Activated naive CD4-positive, alpha-beta T cell treated with anti-CD3 and anti-CD28 coated beads, Interleukin-2, amount 50 U/mL, for 72 hours (primary cell): Measurements from ENCODE around the gene SLC6A17. TPM values are rescaled to one million over a fixed set of nuclear protein-coding genes. Genes with fewer than 3 reads are reported as not detected.

Source experiments
- ATAC-seq, 2 donors: fragments of 150-1000 bp; cut with Tn5 transposase; 2 replicates each; pipeline ENCODE4 v1.10.0; 2021; ENCODE audit warnings: mild to moderate bottlenecking in 2 of 2, moderate library complexity in 2 of 2
- DNase-seq, 2 donors: peaks; one replicate each; pipeline ENCODE4 v3.0.0; 2021 to 2022; ENCODE audit warnings: low spot score in 2 of 2
- H3K27ac Mint-ChIP-seq, 2 donors: one replicate each; pipeline ENCODE4 v1.8.0; 2022; ENCODE audit warnings: mild to moderate bottlenecking in 2 of 2, mixed read lengths in 2 of 2
- H3K36me3 Mint-ChIP-seq, 2 donors: one replicate each; pipeline ENCODE4 v1.8.0; 2022; ENCODE audit warnings: mixed read lengths in 2 of 2
- H3K9me3 Mint-ChIP-seq, 2 donors: one replicate each; pipeline ENCODE4 v1.8.0; 2022; ENCODE audit warnings: mixed read lengths in 2 of 2
- total RNA-seq, 2 donors: library from RNA; stranded (reverse); gene quantifications; one replicate each; pipeline ENCODE4 v1.2.3, GENCODE V29; 2022

Gene SLC6A17
- total RNA-seq, 2 donors from 2014 or later: 0.04 TPM; not detected in 1

DNA sequence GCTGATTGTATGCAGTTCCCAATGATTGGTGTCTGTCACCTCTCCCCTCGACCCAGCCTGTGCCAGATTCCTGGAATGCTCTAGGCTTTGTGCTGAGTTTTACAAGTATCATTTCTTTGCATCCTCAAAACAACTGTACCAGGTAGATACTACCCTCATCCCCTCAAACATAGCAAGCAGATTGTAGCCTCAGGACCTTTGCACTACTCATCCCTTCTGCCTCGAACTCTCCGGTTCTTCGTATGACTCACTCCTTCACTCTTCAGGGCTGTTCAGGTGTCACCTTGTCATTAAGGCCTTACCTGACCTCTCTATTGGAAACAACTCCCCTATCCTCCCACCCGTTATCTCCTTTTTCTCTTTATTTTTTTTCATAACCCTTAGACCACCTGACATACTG, 67.8 kb downstream of the SLC6A17 start:
- DNase-seq (no peak), ATAC-seq (no peak)
- Mint-ChIP-seq H3K9me3 (no peaks in the 10 kb centered on the region), H3K36me3 (peaks cover 0 to 3% of the 10 kb centered on the region in 2 donors), H3K27ac (peak overlapping the region in 1 of 2 donors; percentile 75)

DNA sequence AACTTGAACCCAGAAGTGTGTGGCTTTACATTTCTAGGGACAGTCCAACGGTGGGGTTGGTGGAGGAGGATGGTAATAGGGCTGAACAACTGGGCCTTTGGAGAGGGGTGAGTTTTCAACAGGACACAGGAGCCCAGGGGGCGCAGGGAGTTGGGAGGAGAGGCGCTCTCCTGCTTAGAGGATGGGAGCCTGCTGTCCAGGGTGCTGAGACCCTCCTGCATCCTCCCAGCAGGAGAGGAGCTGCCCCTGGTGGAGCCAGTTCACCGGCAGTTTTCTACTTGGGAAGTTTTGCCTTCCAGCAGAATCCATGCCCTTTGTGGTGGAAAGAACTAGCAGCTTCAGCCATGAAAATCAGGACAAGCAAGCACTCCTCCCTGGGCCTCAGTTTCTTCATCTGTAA, 68.4 kb downstream of the SLC6A17 start:
- ATAC-seq (no peak), DNase-seq (no peak)
- Mint-ChIP-seq H3K36me3 (peaks cover 0 to 7% of the 10 kb centered on the region in 2 donors), H3K9me3 (no peaks in the 10 kb centered on the region), H3K27ac (peak overlapping the region in 1 of 2 donors; percentile 75)

GRCh38 chr1:110220324-110220723, 70.0 kb downstream of the SLC6A17 start:
- H3K27ac Mint-ChIP-seq: no peak overlapping the region
- no peak for DNase-seq
- H3K36me3 Mint-ChIP-seq: peaks cover 7% of the 10 kb centered on the region in 2 donors
- no peaks in the 10 kb centered on the region for H3K9me3 Mint-ChIP-seq
- ATAC-seq: no peak

DNA sequence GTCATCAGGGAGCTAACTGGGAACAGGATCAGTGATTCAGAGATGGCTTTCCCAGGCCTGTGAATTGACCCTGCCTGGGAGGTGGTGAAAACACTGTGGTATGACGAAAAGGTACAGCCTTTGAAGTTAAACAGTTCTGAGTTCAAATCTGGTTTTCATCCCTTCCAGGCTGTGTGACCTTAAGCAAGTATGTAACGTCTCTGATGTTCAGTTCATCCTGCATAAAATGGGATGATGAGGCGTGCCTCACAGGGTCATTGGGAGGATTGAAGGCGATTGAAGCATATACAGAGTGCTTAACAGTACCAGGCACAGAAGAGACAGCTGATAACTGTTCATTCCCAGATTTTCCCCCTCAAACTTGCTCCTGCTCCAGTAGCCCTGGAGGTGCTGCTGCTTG, 70.8 kb downstream of the SLC6A17 start:
- no peak for ATAC-seq
- Mint-ChIP-seq H3K36me3 (peaks cover 7% of the 10 kb centered on the region in 2 donors), H3K27ac (no peak overlapping the region)

GRCh38 chr1:110223127-110223526, 72.8 kb downstream of the SLC6A17 start:
- no peaks in the 10 kb centered on the region for H3K9me3 Mint-ChIP-seq
- ATAC-seq (no peak), DNase-seq (no peak)
- peaks cover 7% of the 10 kb centered on the region in 2 donors for H3K36me3 Mint-ChIP-seq
- H3K27ac Mint-ChIP-seq: no peak overlapping the region

More for the DNA sequence above, 70.8 kb downstream of the SLC6A17 start:
- H3K9me3 Mint-ChIP-seq: no peaks in the 10 kb centered on the region
- DNase-seq: no peak

- Mint-ChIP-seq H3K27ac (no peak overlapping the region), H3K36me3 (peaks cover 7% of the 10 kb centered on the region in 2 donors), H3K9me3 (no peaks in the 10 kb centered on the region)
- ATAC-seq (no peak), DNase-seq (no peak)
These were observed 73.3 kb downstream of the SLC6A17 start for GRCh38 chr1:110223581-110223980.

DNA sequence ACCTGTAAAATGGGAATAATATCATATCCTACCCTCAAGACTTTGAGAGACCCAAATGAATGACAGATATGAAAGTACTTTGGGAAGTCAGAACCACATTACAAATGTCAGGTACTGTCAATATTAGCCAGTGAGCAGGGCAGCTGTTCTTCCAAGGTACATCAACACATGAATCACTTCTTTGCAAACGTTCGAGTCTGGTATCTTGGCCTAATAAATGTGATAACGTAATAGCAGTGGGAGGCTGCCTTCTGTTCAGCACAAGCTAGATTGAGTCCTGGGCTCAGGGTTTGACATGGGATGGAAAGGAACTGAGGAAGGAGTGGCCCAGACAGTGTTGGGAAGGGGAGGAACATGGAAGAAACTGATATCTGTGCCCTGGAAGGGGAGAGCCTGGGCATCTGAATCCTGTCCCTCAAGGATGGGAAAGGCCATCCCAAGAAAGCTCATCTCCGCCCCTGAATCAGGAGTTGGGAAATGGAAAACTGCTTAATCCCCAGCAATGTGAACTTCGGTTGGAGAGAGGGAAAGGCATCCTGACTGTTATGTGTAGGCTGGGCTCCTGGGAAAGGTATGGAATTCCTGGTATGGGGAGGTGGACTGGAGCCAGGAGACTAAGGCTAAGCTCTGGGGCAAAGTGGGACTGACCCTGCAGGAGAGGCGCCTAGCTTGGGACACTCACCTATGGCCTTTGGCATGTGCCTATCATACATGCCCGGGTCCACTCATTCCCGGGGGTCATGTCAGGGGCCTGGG, 74.1 kb downstream of the SLC6A17 start:
- H3K36me3 Mint-ChIP-seq: peaks cover 7% of the 10 kb centered on the region in 2 donors
- peak overlapping the region; percentile 26 to 33 for H3K27ac Mint-ChIP-seq
- no peaks in the 10 kb centered on the region for H3K9me3 Mint-ChIP-seq
- DNase-seq (no peak), ATAC-seq (no peak)

GRCh38 chr1:110225212-110225611, 74.9 kb downstream of the SLC6A17 start:
- Mint-ChIP-seq H3K27ac (no peak overlapping the region), H3K36me3 (peaks cover 7% of the 10 kb centered on the region in 2 donors), H3K9me3 (no peaks in the 10 kb centered on the region)
- no peak for DNase-seq
- ATAC-seq: no peak

- H3K9me3 Mint-ChIP-seq: no peaks in the 10 kb centered on the region
- DNase-seq: no peak
- H3K36me3 Mint-ChIP-seq: peaks cover 7% of the 10 kb centered on the region in 2 donors
- ATAC-seq: no peak
- peak overlapping the region in 1 of 2 donors; percentile 39 for H3K27ac Mint-ChIP-seq
These were observed 75.6 kb downstream of the SLC6A17 start for GRCh38 chr1:110225756-110226404.

DNA sequence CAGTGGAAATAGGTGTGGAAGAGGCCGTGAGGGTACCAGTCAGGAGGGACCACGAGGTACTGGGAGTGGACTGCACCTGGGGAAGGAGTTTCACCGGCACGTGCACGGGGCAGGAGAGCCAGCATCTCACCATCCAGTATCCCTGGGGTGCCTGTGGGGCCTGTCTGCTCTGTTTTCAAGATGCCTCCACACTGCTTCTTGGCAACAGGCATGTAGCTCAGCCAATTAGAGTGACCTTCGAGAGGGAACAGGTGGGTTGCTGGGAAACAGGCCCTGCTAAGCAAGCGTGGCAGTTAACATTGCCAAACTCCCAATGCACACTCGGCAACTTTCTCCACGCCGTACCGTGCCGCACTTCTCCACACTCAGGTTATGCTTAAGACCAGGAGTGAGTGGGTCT, 77.5 kb downstream of the SLC6A17 start:
- Mint-ChIP-seq H3K9me3 (no peaks in the 10 kb centered on the region), H3K36me3 (peaks cover 10 to 12% of the 10 kb centered on the region in 2 donors), H3K27ac (peak overlapping the region; percentile 43 to 86)
- DNase-seq (no peak), ATAC-seq (no peak)

DNA sequence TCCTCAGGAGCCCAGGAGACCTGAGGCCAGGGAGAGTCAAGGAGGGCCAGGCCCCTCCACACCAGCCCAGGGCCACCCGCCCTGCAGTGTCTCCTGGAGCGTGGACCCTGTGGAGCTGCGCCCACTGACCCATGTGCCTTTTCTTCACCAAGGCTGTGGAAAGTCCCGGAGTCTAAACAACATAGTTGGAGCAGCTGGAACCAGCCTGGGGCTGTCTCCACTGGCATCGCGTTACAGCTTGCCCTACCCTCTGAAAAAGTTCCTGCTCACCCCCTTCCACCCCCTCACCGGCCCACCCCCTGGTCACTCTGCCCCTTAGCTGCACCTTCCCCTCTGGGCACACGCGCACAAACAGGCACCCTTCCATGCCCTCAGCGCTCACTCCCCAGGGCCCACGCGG, 78.1 kb downstream of the SLC6A17 start:
- H3K27ac Mint-ChIP-seq: no peak overlapping the region
- no peak for DNase-seq
- no peaks in the 10 kb centered on the region for H3K9me3 Mint-ChIP-seq
- peaks cover 7 to 14% of the 10 kb centered on the region in 2 donors for H3K36me3 Mint-ChIP-seq
- ATAC-seq: no peak

GRCh38 chr1:110228869-110229268, 78.6 kb downstream of the SLC6A17 start:
- ATAC-seq (no peak), DNase-seq (no peak)
- peaks cover 4 to 12% of the 10 kb centered on the region in 2 donors for H3K36me3 Mint-ChIP-seq
- no peaks in the 10 kb centered on the region for H3K9me3 Mint-ChIP-seq
- peak overlapping the region in 1 of 2 donors; percentile 6 for H3K27ac Mint-ChIP-seq

DNA sequence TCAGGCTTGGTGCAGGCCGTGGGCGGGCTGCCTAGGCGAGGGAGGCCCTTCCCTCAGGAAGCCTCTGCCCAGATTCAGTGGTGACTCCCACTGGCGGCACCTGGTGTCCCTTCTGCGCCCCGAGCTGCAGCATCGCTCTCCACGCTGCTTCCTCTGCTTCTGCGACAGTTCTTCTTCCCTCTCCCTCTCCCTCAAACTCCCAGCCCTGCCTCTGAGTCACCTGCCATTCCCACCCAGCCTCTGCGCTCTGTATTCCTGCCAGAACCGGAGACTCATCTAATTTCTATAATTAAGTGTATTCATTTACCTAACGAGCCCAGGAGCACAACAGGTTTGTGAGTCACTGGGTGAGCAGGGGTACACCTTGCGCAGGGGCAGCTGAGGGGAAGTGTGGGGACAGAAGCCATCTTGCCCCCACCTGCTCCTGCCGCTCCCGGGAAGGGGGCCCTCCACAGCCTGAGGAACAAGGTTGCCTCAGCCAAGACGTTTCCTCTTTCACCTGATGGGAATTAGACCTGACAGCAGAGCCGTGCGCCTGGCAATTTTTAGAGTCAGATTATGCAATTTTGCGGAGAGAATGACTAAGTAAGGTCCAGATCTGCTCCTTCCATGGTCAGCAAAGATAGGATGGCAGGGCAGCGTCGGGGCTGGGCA, 79.2 kb downstream of the SLC6A17 start:
- peak overlapping the region in 1 of 2 donors; percentile 6 for H3K27ac Mint-ChIP-seq

GRCh38 chr1:110230381-110231199, 80.3 kb downstream of the SLC6A17 start:
- H3K9me3 Mint-ChIP-seq: no peaks in the 10 kb centered on the region
- H3K36me3 Mint-ChIP-seq: peaks cover 4 to 16% of the 10 kb centered on the region in 2 donors
- DNase-seq (no peak), ATAC-seq (no peak)
- H3K27ac Mint-ChIP-seq: peak overlapping the region in 1 of 2 donors; percentile 60

More for the DNA sequence above, 79.2 kb downstream of the SLC6A17 start:
- H3K36me3 Mint-ChIP-seq: peaks cover 4 to 7% of the 10 kb centered on the region in 2 donors
- H3K9me3 Mint-ChIP-seq: no peaks in the 10 kb centered on the region
- ATAC-seq (no peak), DNase-seq (no peak)

DNA sequence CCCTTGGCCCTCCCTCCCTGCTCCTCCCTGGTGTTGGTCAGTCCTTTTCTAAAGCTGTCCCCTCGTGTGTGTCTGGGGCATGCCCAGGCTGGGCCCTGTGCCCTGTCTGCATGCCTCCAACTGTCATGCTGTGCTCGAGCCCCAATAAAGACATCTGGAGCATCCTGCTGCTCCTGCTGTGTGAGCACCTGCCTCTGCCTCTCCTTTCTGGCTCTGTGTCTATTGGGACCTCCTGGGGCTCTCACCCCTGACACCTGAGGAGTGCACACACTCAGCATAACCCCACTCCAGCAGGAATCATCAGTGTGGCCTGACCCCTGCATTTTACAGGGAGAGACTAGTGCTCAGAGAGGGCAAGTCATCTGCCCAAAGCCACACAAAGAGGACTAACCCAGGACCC, 83.6 kb downstream of the SLC6A17 start:
- Mint-ChIP-seq H3K36me3 (peaks cover 4 to 30% of the 10 kb centered on the region in 2 donors), H3K9me3 (peaks cover 0 to 2% of the 10 kb centered on the region in 2 donors), H3K27ac (peak overlapping the region; percentile 72 to 97)
- no peak for ATAC-seq
- no peak for DNase-seq

DNA sequence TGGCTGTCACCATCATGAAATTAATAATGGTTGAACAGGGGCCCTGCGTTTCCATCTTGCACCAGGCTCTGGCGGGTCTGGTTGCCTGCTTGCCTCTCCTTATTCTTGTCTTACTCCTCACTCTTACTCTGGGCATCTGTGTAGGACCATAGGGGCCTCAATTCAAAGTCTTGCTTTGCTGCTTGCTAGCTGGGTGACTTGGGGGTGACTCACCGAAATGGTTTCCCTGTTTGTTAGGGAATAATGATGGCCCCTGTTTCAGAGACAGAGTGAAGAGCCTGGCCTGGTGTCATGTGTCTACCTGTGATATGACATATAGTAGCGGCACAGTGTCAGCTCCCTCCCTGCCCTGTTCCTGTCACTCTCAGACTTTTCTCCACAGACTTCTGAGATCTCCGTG, 84.4 kb downstream of the SLC6A17 start:
- DNase-seq (no peak), ATAC-seq (no peak)
- H3K9me3 Mint-ChIP-seq: peaks cover 0 to 7% of the 10 kb centered on the region in 2 donors
- H3K36me3 Mint-ChIP-seq: peaks cover 4 to 38% of the 10 kb centered on the region in 2 donors
- H3K27ac Mint-ChIP-seq: peak overlapping the region; percentile 97 to 99
